Measurements from ENCODE around the gene SUMO3.

SUMO3 gene

DNA sequence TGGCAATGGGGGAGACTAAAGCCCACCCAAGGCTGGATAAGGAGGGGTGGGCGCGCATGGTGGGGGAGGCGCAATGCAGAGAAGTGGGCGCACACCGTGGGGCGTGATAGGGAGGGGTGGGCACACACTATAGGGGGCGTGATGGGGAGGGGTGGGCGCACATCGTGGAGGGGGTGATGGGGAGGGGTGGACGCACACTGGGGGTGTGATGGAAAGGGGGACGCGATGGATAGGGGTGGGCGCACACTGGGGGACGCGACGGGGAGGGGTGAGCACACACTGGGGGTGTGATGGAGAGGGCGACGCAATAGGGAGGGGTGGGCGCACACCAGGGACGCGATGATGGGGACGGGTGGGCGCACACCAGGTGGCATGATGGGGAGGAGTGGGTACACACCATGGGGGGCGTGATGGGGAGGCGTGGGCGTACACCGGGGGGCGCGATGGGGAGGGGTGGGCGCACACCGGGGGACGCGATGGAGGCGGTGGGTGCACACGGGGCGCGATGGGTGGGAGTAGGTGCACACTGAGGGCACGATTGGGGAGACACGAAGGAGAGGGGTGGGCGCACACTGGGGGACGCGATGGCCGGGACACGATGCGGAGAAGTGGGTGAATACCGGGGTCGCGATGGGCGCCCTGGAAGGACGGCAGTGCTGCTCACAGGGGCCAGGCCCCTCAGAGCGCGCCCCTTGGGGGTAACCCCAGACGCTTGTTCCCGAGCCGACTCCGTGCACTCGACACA, 929 bp downstream of the SUMO3 start:
- Histone ChIP-seq H3K9ac (no peak overlapping the region), H3K36me3 (ENCODE audit: insufficient read depth) (no peaks in the 10 kb centered on the region), H4K20me1 (ENCODE audit: insufficient read depth) (peaks cover 9% of the 10 kb centered on the region; the same call in 1 of the 2 replicates), H3K27ac (no peak overlapping the region), H3K79me2 (ENCODE audit: insufficient read depth, low read depth) (peaks cover 51% of the 10 kb centered on the region), H2AFZ (ENCODE audit: low read depth) (no peak overlapping the region), H3K4me3 (IDR thresholded peaks at IDR 0.05; ENCODE audit: insufficient read depth, low read depth, low read length) (no peak overlapping the region), H3K27me3 (ENCODE audit: insufficient read depth, low read depth) (peaks cover 4% of the 10 kb centered on the region; the same call in 1 of the 2 replicates), H3K4me1 (ENCODE audit: low read depth, poor library complexity, severe bottlenecking) (no peaks in the 10 kb centered on the region), H3K4me2 (peak overlapping the region; percentile 68)
- TF ChIP-seq, protein P1, sequence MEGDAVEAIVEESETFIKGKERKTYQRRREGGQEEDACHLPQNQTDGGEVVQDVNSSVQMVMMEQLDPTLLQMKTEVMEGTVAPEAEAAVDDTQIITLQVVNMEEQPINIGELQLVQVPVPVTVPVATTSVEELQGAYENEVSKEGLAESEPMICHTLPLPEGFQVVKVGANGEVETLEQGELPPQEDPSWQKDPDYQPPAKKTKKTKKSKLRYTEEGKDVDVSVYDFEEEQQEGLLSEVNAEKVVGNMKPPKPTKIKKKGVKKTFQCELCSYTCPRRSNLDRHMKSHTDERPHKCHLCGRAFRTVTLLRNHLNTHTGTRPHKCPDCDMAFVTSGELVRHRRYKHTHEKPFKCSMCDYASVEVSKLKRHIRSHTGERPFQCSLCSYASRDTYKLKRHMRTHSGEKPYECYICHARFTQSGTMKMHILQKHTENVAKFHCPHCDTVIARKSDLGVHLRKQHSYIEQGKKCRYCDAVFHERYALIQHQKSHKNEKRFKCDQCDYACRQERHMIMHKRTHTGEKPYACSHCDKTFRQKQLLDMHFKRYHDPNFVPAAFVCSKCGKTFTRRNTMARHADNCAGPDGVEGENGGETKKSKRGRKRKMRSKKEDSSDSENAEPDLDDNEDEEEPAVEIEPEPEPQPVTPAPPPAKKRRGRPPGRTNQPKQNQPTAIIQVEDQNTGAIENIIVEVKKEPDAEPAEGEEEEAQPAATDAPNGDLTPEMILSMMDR (conservative IDR thresholded peaks at IDR 0.05; ENCODE audit: low read depth, low read length): no peak

DNA sequence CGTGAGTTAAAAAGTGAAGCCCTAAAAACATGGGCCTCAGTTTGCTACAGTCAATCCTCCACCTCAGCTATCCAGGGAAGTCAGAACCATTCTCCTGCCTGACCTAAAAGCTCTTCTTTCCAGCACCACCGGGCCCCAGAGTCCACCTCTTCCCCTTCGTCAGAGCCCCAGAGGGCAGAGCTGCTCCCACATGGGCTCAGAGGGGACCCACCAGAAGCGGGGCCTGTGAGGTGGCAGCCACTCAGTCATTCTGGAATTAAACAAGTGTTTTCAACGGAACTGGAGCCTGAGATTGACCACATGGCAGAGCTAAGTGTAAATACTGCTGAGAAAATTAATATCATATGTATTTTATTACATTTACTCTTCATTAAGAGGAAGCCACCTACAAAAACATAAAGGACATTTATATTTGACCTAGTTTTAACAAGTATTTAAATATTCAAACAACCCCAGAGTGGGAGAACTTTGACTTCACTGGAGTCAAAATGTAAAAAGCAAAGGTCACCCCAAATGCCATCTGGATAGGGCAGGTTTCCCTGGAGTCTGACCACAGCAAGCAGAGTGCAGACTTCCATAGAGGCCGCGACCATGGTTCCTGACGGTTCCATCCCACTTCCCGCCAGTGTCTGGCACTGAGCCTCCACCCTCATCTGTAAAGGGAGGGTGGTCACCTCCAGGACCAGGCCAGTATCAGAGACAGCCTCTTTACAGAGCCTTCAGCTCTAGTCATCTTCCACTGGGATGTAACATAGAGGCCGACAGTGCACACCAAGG, 1.8 kb downstream of the SUMO3 start:
- Histone ChIP-seq H3K36me3 (ENCODE audit: insufficient read depth) (no peaks in the 10 kb centered on the region), H4K20me1 (ENCODE audit: insufficient read depth) (peaks cover 9% of the 10 kb centered on the region; the same call in 1 of the 2 replicates), H3K4me3 (IDR thresholded peaks at IDR 0.05; ENCODE audit: insufficient read depth, low read depth, low read length) (no peak overlapping the region), H3K27ac (no peak overlapping the region), H3K4me2 (no peak overlapping the region), H3K9ac (no peak overlapping the region), H2AFZ (ENCODE audit: low read depth) (no peak overlapping the region), H3K4me1 (ENCODE audit: low read depth, poor library complexity, severe bottlenecking) (no peaks in the 10 kb centered on the region), H3K79me2 (ENCODE audit: insufficient read depth, low read depth) (peaks cover 60% of the 10 kb centered on the region), H3K27me3 (ENCODE audit: insufficient read depth, low read depth) (peaks cover 4% of the 10 kb centered on the region; the same call in 1 of the 2 replicates)
- TF ChIP-seq, protein P1 (conservative IDR thresholded peaks at IDR 0.05; ENCODE audit: low read depth, low read length): no peak

DNA sequence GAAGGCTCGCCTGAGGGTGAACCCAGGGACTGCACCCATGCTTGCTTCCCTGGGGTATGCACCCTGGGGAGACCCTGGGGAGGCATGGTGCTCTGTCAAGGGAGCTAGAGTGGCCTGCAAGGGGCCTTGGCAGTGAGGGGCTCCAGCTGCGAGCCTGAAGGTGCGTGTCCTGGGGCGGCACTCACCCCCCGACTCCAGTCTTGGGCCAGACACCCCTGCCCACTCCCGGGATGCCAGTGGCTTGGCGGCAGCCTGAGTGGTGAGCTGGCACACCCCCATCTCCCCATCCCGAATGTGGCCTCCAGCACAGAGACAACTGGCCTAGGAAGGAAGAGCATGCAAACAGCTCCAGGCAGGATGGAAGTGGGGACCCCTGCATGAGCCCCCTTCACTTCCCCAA, 2.6 kb downstream of the SUMO3 start:
- Histone ChIP-seq H3K4me3 (IDR thresholded peaks at IDR 0.05; ENCODE audit: insufficient read depth, low read depth, low read length) (no peak overlapping the region), H3K4me2 (no peak overlapping the region), H2AFZ (ENCODE audit: low read depth) (no peak overlapping the region), H3K9ac (no peak overlapping the region), H3K36me3 (ENCODE audit: insufficient read depth) (no peaks in the 10 kb centered on the region), H4K20me1 (ENCODE audit: insufficient read depth) (peaks cover 9% of the 10 kb centered on the region; the same call in 1 of the 2 replicates), H3K4me1 (ENCODE audit: low read depth, poor library complexity, severe bottlenecking) (no peaks in the 10 kb centered on the region), H3K79me2 (ENCODE audit: insufficient read depth, low read depth) (peaks cover 62% of the 10 kb centered on the region), H3K27me3 (ENCODE audit: insufficient read depth, low read depth) (peaks cover 4% of the 10 kb centered on the region; the same call in 1 of the 2 replicates), H3K27ac (no peak overlapping the region)
- TF ChIP-seq, protein P1 (conservative IDR thresholded peaks at IDR 0.05; ENCODE audit: low read depth, low read length): no peak

DNA sequence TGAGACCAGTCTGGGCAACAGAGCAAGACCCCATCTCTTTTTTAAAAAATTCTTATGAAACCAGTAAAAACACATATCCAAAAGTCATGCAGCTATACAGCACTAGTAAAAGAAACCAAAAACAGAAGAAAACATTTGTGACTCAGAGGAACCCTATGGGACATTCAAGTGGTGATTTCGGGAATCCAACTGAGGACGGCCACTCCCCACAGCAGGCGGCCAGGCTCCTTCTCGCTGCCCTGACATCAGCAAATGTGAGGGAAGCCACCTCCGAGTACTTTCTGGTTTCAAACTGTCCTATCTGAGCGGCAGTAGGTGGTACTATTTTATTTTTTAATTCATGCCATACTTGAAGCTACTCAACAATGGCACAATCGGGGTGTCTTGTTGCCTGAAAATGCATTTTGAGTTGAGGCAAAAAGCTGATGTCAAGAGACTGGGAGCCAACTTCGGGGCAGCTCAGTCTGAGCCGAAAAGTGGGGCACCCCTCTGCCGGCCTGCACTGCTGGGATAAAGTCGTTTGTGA, 3.3 kb downstream of the SUMO3 start:
- Histone ChIP-seq H3K9ac (no peak overlapping the region), H3K79me2 (ENCODE audit: insufficient read depth, low read depth) (peaks cover 62% of the 10 kb centered on the region), H3K4me3 (IDR thresholded peaks at IDR 0.05; ENCODE audit: insufficient read depth, low read depth, low read length) (no peak overlapping the region), H4K20me1 (ENCODE audit: insufficient read depth) (peaks cover 9% of the 10 kb centered on the region; the same call in 1 of the 2 replicates), H2AFZ (ENCODE audit: low read depth) (no peak overlapping the region), H3K36me3 (ENCODE audit: insufficient read depth) (no peaks in the 10 kb centered on the region), H3K4me1 (ENCODE audit: low read depth, poor library complexity, severe bottlenecking) (no peaks in the 10 kb centered on the region), H3K27ac (no peak overlapping the region), H3K4me2 (no peak overlapping the region), H3K27me3 (ENCODE audit: insufficient read depth, low read depth) (no peaks in the 10 kb centered on the region)
- TF ChIP-seq, protein P1 (conservative IDR thresholded peaks at IDR 0.05; ENCODE audit: low read depth, low read length): no peak
